EL (cell line): ENCODE results near the gene KLHL8.

Experiments
- DNase-seq: peaks from one replicate; pipeline ENCODE4 v3.0.0-alpha.2; 2016

Gene KLHL8

GRCh38 chr4:87220094-87220822, at the start of gene KLHL8:
Gene KLHL8, minus strand, starts transcription at chr4:87220618. Its CDS starts 25,079 bp downstream, at chr4:87195539.
- DNase-seq, result peak; percentile 90

GRCh38 chr4:87270144-87270543, 49.7 kb upstream of the KLHL8 start:
- DNase-seq, result peak; percentile 17

- DNase-seq, result no peak
These were observed 48.0 kb upstream of the KLHL8 start for GRCh38 chr4:87268411-87268810.

- no peak for DNase-seq
These were observed 46.6 kb upstream of the KLHL8 start for GRCh38 chr4:87266986-87267385.

- DNase-seq, result no peak
These were observed 42.5 kb upstream of the KLHL8 start for GRCh38 chr4:87262886-87263285.

- peak; percentile 6 for DNase-seq
These were observed 40.1 kb upstream of the KLHL8 start for GRCh38 chr4:87260477-87260876.

GRCh38 chr4:87258677-87259076, 38.3 kb upstream of the KLHL8 start:
- DNase-seq, result no peak

- no peak for DNase-seq
These were observed 37.1 kb upstream of the KLHL8 start for GRCh38 chr4:87257523-87257922.

GRCh38 chr4:87255755-87256154, 35.3 kb upstream of the KLHL8 start:
- no peak for DNase-seq

GRCh38 chr4:87251106-87251505, 30.7 kb upstream of the KLHL8 start:
- DNase-seq, result no peak

GRCh38 chr4:87250294-87250693, 29.9 kb upstream of the KLHL8 start:
- DNase-seq, result no peak

- DNase-seq, result no peak
These were observed 29.1 kb upstream of the KLHL8 start for GRCh38 chr4:87249332-87250019.

- no peak for DNase-seq
These were observed 23.1 kb upstream of the KLHL8 start for GRCh38 chr4:87243426-87244053.

- DNase-seq, result no peak
These were observed 20.9 kb upstream of the KLHL8 start for GRCh38 chr4:87241336-87241735.

GRCh38 chr4:87240341-87240740, 19.9 kb upstream of the KLHL8 start:
- peak; percentile 18 for DNase-seq

GRCh38 chr4:87239821-87240220, 19.4 kb upstream of the KLHL8 start:
- peak; percentile 51 for DNase-seq

- DNase-seq, result no peak
These were observed 18.8 kb upstream of the KLHL8 start for GRCh38 chr4:87239194-87239593.

- DNase-seq, result peak; percentile 11
These were observed 16.4 kb upstream of the KLHL8 start for GRCh38 chr4:87236861-87237260.

GRCh38 chr4:87235020-87235671, 14.7 kb upstream of the KLHL8 start:
- peak; percentile 31 for DNase-seq

- no peak for DNase-seq
These were observed 11.8 kb upstream of the KLHL8 start for GRCh38 chr4:87232216-87232615.

- no peak for DNase-seq
These were observed 10.4 kb upstream of the KLHL8 start for GRCh38 chr4:87230806-87231205.

- no peak for DNase-seq
These were observed 9.6 kb upstream of the KLHL8 start for GRCh38 chr4:87229979-87230378.

GRCh38 chr4:87228262-87228860, 7.9 kb upstream of the KLHL8 start:
- no peak for DNase-seq
